HepG2 (cell line): ENCODE measurements around the gene SMYD2. TPM values are rescaled to one million over a fixed set of nuclear protein-coding genes. Genes with fewer than 3 reads are reported as not detected.

Source experiments
- CEBPB ChIP-seq: IDR thresholded peaks from 2 replicates; pipeline ENCODE4 v1.6.1; 2011; ENCODE audit warnings: low read depth, low read length, improper control_type of control experiment, borderline replicate concordance
- EEA1 ChIP-seq: sonication (generic); formaldehyde crosslinking; IDR thresholded peaks from 2 replicates; pipeline ENCODE4 v1.5.1; 2020; ENCODE audit warnings: mild to moderate bottlenecking, missing genetic modification reagents, borderline replicate concordance
- HMG20A ChIP-seq: IDR thresholded peaks from 2 replicates; pipeline ENCODE4 v1.6.1; 2016; ENCODE audit warnings: borderline replicate concordance
- MYC ChIP-seq: sonication (generic); formaldehyde crosslinking; IDR thresholded peaks from 2 replicates; pipeline ENCODE4 v1.9.0; 2021; ENCODE audit warnings: missing genetic modification reagents, borderline replicate concordance
- MZF1 ChIP-seq: sonication (generic); formaldehyde crosslinking; IDR thresholded peaks from 2 replicates; pipeline ENCODE4 v1.8.1; 2023; ENCODE audit warnings: mild to moderate bottlenecking, missing genetic modification reagents, borderline replicate concordance
- NCOA1 ChIP-seq: sonication (generic); formaldehyde crosslinking; IDR thresholded peaks from 2 replicates; pipeline ENCODE4 v1.9.0; 2021; ENCODE audit warnings: missing genetic modification reagents
- NCOA5 ChIP-seq: sonication (generic); formaldehyde crosslinking; IDR thresholded peaks from 2 replicates; pipeline ENCODE4 v1.4.0; 2020; ENCODE audit warnings: missing genetic modification reagents
- RAD51 ChIP-seq: fragments of 450-650 bp; IDR thresholded peaks from 2 replicates; pipeline ENCODE4 v1.6.1; 2016; ENCODE audit warnings: borderline replicate concordance
- RBFOX2 ChIP-seq: fragments of 200-400 bp; formaldehyde crosslinking; IDR thresholded peaks from 2 replicates; pipeline ENCODE4 v1.6.1; 2017; ENCODE audit warnings: low read depth, mild to moderate bottlenecking, low read length
- RORA ChIP-seq: sonication (generic); formaldehyde crosslinking; IDR thresholded peaks from 2 replicates; pipeline ENCODE4 v1.5.0; 2020; ENCODE audit warnings: mild to moderate bottlenecking, missing genetic modification reagents, moderate library complexity
- ZBTB7B ChIP-seq: sonication (generic); formaldehyde crosslinking; IDR thresholded peaks from 2 replicates; pipeline ENCODE4 v1.4.0; 2020; ENCODE audit warnings: missing genetic modification reagents
- ZNF530 ChIP-seq: sonication (generic); formaldehyde crosslinking; IDR thresholded peaks from 2 replicates; pipeline ENCODE4 v1.5.0; 2020; ENCODE audit warnings: low read depth, mild to moderate bottlenecking, missing genetic modification reagents
- ZNF562 ChIP-seq: sonication (generic); formaldehyde crosslinking; IDR thresholded peaks from 2 replicates; pipeline ENCODE4 v1.8.0; 2022; ENCODE audit warnings: missing genetic modification reagents, borderline replicate concordance
- ZNF563 ChIP-seq: sonication (generic); formaldehyde crosslinking; IDR thresholded peaks from 2 replicates; pipeline ENCODE4 v1.8.0; 2022; ENCODE audit warnings: mild to moderate bottlenecking, moderate library complexity, missing genetic modification reagents
- ZNF839 ChIP-seq: sonication (generic); formaldehyde crosslinking; IDR thresholded peaks from 2 replicates; pipeline ENCODE4 v1.4.0; 2020; ENCODE audit warnings: missing genetic modification reagents, mild to moderate bottlenecking, borderline replicate concordance
- polyA plus RNA-seq, 8 experiments: library from polyadenylated mRNA; depleted of rRNA in 3 of 8; stranded (reverse) in 7 of 8; unstranded in 1 of 8; fragments of >200 nt; fragmentation: Illumina TruSeq in 4 of 8; extraction: Trizol in 4 of 8; gene quantifications; 2 replicates each; pipeline versions ENCODE4 v1.2.1 to v1.2.3, GENCODE V29; 2011 to 2016; ENCODE audit warnings: low read depth in 4 of 8, missing spikeins in 1 of 8, mixed read lengths in 1 of 8; ENCODE audit not compliant: insufficient read depth in 1 of 8
- total RNA-seq, 5 experiments: library from RNA; depleted of rRNA; stranded (reverse); fragments of >200 nt; fragmentation: Illumina TruSeq; extraction: Trizol; gene quantifications; 2 replicates each; pipeline ENCODE4 v1.2.3, GENCODE V29; 2016; ENCODE audit warnings: low read depth in 1 of 5
- TF ChIP-seq, protein P1 (sequence below): sonication (generic); formaldehyde crosslinking; IDR thresholded peaks from 2 replicates; pipeline ENCODE4 v1.5.1; 2020; ENCODE audit warnings: mild to moderate bottlenecking, missing genetic modification reagents, moderate library complexity
- TF ChIP-seq, protein P2 (sequence below): sonication (generic); formaldehyde crosslinking; conservative IDR thresholded peaks from 2 replicates; pipeline ENCODE4 v1.8.1; 2023; ENCODE audit warnings: missing genetic modification reagents
- TF ChIP-seq, protein P3 (sequence below): sonication (generic); formaldehyde crosslinking; IDR thresholded peaks from 2 replicates; pipeline ENCODE4 v1.8.0; 2022; ENCODE audit warnings: missing genetic modification reagents, mild to moderate bottlenecking, borderline replicate concordance
- TF ChIP-seq, protein P4 (sequence below): sonication (generic); formaldehyde crosslinking; IDR thresholded peaks from 2 replicates; pipeline ENCODE4 v1.8.0; 2022; ENCODE audit warnings: missing genetic modification reagents, mild to moderate bottlenecking, inconsistent platforms, borderline replicate concordance
- TF ChIP-seq, protein P5 (sequence below): sonication (generic); formaldehyde crosslinking; IDR thresholded peaks from 2 replicates; pipeline ENCODE4 v1.4.0; 2020; ENCODE audit warnings: missing genetic modification reagents, mild to moderate bottlenecking, borderline replicate concordance
- TF ChIP-seq, protein P6 (sequence below): sonication (generic); formaldehyde crosslinking; conservative IDR thresholded peaks from 2 replicates; pipeline ENCODE4 v1.4.0; 2020; ENCODE audit warnings: missing genetic modification reagents

The SMYD2 gene
- total and polyA plus RNA-seq, 2 of the 13 experiments (the other 11 are each of a cell fraction or from before 2014, with no cell fraction given): 72.7 to 139 TPM

DNA sequence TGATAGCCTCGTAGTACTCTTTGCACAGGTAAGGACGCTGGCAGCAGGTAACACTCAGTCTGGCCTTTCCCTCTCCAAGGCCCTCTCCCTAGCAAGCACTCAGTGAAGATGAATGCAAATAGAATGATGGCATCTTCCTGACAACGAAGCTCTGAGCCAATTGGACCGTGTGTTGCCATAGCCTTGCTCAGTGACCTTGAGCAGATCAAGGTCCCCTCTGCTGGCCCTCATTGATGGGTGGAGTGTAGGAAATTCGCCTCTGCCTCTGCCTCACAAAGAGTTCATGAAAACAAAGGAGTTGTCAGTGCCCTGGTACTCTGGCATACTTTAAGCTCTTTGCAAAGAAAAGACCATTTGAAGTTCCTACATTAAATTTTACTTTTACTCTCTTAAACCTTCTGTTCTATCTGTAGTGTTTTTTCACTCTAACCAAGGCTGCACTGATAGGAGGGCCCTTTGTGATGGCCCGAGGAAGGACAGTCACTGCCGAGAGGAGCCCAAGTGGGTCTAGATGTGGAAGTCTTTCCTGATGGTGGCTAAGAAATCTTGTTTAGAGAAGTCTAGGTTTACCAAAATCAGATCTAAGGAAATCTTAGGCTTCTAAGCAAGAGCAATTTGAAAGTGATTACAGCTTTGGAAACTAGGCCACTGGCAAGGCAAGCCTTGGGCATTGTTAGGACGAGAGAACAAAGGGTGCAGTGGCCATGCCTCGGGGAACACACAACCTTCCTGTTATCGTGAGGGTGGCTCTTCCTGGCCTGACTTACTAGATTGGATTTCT, 38.2 kb downstream of the SMYD2 start (continued):
- TF ChIP-seq ZNF839 (CRISPR knock-in tag) (no peak), RORA (no peak), RBFOX2 (no peak), NCOA1 (CRISPR knock-in tag) (no peak), MYC (CRISPR knock-in tag) (no peak), CEBPB (peak; percentile 33; the same call in 1 of the 2 replicates), ZNF562 (no peak), RAD51 (no peak), NCOA5 (no peak), ZNF563 (CRISPR knock-in tag) (no peak), ZBTB7B (no peak), HMG20A (CRISPR knock-in tag) (no peak; the same call in 1 of the 2 replicates), ZNF530 (CRISPR knock-in tag) (no peak), MZF1 (CRISPR knock-in tag) (no peak), EEA1 (CRISPR knock-in tag) (no peak)
- TF ChIP-seq, protein P1, sequence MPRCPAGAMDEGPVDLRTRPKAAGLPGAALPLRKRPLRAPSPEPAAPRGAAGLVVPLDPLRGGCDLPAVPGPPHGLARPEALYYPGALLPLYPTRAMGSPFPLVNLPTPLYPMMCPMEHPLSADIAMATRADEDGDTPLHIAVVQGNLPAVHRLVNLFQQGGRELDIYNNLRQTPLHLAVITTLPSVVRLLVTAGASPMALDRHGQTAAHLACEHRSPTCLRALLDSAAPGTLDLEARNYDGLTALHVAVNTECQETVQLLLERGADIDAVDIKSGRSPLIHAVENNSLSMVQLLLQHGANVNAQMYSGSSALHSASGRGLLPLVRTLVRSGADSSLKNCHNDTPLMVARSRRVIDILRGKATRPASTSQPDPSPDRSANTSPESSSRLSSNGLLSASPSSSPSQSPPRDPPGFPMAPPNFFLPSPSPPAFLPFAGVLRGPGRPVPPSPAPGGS (CRISPR knock-in tag): no peak
- TF ChIP-seq, protein P2, sequence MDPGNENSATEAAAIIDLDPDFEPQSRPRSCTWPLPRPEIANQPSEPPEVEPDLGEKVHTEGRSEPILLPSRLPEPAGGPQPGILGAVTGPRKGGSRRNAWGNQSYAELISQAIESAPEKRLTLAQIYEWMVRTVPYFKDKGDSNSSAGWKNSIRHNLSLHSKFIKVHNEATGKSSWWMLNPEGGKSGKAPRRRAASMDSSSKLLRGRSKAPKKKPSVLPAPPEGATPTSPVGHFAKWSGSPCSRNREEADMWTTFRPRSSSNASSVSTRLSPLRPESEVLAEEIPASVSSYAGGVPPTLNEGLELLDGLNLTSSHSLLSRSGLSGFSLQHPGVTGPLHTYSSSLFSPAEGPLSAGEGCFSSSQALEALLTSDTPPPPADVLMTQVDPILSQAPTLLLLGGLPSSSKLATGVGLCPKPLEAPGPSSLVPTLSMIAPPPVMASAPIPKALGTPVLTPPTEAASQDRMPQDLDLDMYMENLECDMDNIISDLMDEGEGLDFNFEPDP (CRISPR knock-in tag): no peak
- TF ChIP-seq, protein P3, sequence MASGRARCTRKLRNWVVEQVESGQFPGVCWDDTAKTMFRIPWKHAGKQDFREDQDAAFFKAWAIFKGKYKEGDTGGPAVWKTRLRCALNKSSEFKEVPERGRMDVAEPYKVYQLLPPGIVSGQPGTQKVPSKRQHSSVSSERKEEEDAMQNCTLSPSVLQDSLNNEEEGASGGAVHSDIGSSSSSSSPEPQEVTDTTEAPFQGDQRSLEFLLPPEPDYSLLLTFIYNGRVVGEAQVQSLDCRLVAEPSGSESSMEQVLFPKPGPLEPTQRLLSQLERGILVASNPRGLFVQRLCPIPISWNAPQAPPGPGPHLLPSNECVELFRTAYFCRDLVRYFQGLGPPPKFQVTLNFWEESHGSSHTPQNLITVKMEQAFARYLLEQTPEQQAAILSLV: no peak
- TF ChIP-seq, protein P4, sequence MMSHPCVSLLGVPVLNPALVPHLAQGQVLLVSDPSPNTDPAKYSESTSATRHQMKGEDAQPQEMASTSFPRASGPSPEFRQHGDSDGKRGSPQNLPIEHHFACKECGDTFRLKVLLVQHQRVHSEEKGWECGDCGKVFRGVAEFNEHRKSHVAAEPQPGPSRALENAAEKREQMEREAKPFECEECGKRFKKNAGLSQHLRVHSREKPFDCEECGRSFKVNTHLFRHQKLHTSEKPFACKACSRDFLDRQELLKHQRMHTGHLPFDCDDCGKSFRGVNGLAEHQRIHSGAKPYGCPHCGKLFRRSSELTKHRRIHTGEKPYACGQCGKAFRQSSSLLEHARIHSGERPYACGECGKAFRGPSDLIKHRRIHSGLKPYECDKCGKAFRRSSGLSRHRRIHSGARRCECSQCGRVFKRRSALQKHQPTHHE (CRISPR knock-in tag): no peak
- TF ChIP-seq, protein P5, sequence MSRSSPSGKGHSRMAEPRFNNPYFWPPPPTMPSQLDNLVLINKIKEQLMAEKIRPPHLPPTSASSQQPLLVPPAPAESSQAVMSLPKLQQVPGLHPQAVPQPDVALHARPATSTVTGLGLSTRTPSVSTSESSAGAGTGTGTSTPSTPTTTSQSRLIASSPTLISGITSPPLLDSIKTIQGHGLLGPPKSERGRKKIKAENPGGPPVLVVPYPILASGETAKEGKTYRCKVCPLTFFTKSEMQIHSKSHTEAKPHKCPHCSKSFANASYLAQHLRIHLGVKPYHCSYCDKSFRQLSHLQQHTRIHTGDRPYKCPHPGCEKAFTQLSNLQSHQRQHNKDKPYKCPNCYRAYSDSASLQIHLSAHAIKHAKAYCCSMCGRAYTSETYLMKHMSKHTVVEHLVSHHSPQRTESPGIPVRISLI (CRISPR knock-in tag): no peak
- TF ChIP-seq, protein P6, sequence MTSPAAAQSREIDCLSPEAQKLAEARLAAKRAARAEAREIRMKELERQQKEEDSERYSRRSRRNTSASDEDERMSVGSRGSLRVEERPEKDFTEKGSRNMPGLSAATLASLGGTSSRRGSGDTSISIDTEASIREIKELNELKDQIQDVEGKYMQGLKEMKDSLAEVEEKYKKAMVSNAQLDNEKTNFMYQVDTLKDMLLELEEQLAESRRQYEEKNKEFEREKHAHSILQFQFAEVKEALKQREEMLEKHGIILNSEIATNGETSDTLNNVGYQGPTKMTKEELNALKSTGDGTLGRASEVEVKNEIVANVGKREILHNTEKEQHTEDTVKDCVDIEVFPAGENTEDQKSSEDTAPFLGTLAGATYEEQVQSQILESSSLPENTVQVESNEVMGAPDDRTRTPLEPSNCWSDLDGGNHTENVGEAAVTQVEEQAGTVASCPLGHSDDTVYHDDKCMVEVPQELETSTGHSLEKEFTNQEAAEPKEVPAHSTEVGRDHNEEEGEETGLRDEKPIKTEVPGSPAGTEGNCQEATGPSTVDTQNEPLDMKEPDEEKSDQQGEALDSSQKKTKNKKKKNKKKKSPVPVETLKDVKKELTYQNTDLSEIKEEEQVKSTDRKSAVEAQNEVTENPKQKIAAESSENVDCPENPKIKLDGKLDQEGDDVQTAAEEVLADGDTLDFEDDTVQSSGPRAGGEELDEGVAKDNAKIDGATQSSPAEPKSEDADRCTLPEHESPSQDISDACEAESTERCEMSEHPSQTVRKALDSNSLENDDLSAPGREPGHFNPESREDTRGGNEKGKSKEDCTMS (CRISPR knock-in tag): no peak
